GM12801 (cell line): Measurements from ENCODE around the gene HHEX.

Experiments used
- TF ChIP-seq, protein P1 (sequence below): IDR thresholded peaks from one replicate; pipeline ENCODE4 v1.5.1; 2011; ENCODE audit warnings: control low read depth; ENCODE audit not compliant: insufficient read length; ENCODE audit errors: extremely low read depth

HHEX gene

DNA sequence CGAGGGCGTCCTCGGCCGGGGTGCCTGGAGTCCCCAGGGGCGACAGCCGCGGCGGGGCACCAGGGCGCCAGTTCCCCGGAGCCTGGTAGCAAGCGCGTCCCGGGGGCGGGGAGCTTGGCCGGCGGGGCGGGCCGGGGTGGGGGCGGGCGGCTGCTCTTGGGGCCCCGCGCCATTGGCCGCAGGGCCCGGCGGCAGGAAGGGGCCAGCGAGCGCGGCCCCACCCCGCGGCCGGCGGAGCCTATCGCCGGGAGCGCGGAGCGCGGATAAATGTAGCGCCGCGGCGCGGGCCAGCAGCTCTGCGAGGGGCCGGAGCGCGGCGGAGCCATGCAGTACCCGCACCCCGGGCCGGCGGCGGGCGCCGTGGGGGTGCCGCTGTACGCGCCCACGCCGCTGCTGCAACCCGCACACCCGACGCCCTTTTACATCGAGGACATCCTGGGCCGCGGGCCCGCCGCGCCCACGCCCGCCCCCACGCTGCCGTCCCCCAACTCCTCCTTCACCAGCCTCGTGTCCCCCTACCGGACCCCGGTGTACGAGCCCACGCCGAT is at the start of gene HHEX:
Gene HHEX, plus strand, starts transcription at position 293 of the 548 bp plus-strand sequence. Its CDS starts 32 bp downstream, at position 325.
- TF ChIP-seq, protein P1, sequence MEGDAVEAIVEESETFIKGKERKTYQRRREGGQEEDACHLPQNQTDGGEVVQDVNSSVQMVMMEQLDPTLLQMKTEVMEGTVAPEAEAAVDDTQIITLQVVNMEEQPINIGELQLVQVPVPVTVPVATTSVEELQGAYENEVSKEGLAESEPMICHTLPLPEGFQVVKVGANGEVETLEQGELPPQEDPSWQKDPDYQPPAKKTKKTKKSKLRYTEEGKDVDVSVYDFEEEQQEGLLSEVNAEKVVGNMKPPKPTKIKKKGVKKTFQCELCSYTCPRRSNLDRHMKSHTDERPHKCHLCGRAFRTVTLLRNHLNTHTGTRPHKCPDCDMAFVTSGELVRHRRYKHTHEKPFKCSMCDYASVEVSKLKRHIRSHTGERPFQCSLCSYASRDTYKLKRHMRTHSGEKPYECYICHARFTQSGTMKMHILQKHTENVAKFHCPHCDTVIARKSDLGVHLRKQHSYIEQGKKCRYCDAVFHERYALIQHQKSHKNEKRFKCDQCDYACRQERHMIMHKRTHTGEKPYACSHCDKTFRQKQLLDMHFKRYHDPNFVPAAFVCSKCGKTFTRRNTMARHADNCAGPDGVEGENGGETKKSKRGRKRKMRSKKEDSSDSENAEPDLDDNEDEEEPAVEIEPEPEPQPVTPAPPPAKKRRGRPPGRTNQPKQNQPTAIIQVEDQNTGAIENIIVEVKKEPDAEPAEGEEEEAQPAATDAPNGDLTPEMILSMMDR, result no peak

DNA sequence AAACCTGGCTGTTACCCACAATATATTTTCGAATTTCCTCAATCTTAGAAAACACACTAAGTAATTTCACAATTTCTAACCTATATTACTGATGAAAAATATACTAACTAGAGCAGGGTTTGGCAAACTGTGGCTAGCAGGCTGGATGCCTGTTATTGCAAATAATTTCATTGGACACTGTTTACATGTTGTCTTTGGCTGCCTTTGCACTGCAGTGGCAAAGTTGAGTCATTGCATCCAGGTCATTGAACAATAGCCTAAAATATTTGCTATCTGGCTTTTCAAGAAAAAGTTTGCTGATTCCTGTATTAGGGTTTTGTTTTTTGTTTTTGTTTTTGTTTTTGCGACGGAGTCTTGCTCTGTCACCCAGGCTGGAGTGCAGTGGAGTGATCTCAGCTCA is 49.6 kb upstream of the HHEX start:
- TF ChIP-seq, protein P1, result no peak

DNA sequence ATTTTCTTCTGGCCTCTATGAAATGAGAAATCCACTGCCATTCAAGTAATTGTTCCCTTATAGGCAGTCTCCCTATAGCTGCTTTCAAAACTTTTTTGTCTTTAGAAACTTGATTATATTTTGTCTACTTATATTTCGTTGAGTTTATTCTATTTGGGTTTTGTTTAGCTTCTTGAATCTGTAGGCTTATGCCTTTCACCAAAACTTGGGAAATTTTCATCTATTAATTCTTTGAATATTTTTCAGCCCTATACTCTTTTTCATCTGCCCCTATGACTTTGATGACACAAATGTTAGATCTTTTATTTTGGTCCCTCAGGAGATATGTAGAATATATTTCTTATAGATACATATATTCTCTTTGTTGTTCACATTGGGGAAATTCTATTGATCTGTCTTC is 48.3 kb upstream of the HHEX start:
- TF ChIP-seq, protein P1, result no peak

DNA sequence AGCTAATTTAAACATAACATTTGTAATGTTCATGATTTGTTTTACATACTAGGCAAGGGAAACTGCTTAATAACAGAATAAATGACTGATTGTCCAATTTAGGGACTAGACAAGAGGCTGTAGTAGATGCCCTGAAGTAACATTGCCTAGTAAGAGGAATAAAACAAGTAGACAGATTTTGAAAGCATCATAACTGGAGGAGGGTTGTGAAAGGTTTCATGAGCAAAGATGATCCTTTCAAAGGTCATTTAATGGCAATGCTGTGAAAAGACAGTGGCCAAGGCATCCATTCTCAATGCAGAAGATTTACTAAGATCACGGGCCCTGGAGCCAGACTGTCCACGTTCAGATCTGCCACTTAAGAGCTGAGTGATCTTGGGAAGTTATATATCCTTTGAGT is 44.8 kb upstream of the HHEX start:
- TF ChIP-seq, protein P1, result no peak

DNA sequence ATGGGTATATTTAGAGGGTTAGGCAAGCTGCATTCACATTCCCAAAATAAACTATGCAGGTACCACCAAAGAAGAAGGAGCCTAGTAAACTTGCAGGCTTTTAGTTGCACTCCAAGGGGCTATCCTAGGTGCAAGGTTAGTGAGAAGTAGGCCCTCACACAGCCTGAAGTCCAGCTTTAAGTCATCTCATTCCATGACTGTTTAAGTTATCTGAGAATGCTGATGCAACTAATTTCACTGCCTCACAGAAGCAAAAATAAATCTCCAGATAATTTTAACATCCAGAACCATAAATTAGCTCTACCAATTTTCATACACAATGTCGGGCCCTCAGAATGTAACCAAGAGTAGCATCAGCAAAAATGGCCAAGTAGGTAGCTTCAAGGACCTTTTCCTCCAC is 34.3 kb upstream of the HHEX start:
- TF ChIP-seq, protein P1, result no peak

DNA sequence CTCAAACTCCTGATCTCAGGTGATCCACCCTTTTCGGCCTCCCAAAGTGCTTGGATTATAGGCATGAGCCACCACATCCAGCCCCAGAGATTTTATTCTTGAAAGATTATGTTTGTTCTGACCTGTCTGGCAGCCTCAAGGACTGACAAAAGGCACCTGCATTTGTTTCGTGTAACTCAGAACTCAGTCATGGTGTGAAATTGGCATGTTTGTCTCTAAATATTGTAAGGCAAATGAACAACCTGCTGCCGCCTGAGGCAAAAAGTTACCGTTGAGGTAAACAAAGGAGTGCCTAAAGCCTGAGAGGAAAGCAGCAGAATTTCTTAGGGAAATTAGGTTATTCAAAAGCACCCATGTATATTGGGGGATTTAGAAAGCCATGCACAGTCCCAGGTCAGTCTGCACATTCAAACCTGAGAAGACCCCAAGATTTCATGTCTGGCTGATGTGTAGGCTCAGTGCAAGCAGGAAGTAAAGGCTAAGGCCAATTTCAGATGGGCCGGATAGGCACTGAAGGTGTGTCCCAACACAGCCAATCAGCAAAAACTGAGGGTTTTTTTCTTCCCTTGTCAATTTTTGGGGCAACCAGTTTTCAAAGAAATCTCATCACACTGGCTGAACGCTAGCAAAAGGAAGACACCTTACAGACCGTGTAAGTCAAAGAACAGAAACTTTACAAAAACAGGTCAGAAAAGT is 33.3 kb upstream of the HHEX start:
- TF ChIP-seq, protein P1, result no peak

DNA sequence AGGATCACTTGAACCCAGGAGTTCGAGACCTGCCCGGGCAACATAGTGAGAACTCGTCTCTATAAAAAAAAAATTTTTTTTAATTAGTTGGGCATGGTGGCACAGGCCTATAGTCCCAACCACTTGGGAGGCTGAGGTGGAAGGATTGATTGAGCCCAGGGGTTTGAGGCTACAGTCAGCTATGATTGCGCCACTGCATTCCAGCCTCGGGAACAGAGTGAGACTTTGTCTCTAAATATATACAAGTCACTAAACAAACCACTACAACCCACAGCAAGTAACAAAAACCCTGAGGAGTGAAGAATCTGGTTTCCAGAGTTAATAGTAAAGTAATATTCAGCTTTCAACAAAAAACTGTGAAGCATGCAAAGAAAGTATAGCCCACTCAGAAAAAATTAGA is 32.7 kb upstream of the HHEX start:
- TF ChIP-seq, protein P1, result no peak
